Prostate gland (tissue), 2 donors: ENCODE measurements around the gene PALM.

ENCODE experiments used
- POLR2A ChIP-seq: fragments of 450-650 bp; IDR thresholded peaks from one replicate; pipeline ENCODE4 v1.6.1; 2016; ENCODE audit warnings: antibody characterized with exemption, mild to moderate bottlenecking
- POLR2AphosphoS5 ChIP-seq: sonication (generic); formaldehyde crosslinking; IDR thresholded peaks from one replicate; pipeline ENCODE4 v1.6.1; 2017; ENCODE audit warnings: antibody characterized with exemption
- TF ChIP-seq, protein P1 (sequence below), 4 experiments: fragments of 200-600 bp in 2 of 4; fragments of 450-650 bp in 2 of 4; sonication (generic) in 2 of 4; IDR thresholded peaks; 1 replicate in 3 of 4; 2 replicates in 1 of 4; pipeline ENCODE4 v1.5.1; 2016 to 2019; ENCODE audit warnings: antibody characterized with exemption in 4 of 4, mild to moderate bottlenecking in 2 of 4, moderate library complexity in 2 of 4

DNA sequence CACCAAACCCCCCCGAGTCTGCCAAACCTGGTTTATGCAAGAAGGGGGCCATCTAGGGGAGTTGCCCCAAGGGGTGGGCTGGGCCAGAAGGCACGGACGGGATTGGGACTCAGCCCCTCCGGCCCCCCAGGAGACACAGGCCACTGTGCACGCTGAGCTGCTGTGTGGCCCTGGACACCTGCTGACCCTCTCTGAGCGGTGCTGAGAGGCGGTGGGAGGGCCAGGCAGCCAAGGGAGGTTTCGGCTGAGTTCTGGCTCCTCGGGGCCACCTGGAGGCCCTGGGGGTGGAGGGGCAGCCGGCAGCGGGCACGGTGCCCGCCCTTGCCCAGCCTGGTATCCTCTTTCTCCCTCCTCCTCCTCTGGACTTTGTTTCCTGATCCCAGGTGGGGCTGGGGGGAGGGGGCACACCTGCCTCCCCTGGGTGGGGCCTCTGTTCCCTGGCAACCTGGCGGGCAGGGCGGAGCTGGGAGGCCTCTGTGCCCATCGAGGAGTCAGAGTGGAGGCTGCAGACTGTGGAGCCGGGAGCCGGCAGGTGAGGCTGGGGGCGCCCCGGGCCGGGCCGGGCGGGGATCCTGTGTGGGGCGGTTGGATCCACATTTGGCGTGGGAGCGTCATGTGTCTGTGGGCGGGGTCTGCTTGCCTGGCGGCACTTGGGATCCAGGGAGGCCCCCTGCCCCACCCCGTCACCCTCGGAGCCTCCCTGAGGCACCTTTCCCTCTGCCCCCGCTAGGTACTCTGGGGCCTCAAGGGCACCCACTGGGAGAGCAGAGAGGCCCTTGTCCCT is 42.1 kb downstream of the PALM start, which contains the start of gene MISP:
- TF ChIP-seq, protein P1, sequence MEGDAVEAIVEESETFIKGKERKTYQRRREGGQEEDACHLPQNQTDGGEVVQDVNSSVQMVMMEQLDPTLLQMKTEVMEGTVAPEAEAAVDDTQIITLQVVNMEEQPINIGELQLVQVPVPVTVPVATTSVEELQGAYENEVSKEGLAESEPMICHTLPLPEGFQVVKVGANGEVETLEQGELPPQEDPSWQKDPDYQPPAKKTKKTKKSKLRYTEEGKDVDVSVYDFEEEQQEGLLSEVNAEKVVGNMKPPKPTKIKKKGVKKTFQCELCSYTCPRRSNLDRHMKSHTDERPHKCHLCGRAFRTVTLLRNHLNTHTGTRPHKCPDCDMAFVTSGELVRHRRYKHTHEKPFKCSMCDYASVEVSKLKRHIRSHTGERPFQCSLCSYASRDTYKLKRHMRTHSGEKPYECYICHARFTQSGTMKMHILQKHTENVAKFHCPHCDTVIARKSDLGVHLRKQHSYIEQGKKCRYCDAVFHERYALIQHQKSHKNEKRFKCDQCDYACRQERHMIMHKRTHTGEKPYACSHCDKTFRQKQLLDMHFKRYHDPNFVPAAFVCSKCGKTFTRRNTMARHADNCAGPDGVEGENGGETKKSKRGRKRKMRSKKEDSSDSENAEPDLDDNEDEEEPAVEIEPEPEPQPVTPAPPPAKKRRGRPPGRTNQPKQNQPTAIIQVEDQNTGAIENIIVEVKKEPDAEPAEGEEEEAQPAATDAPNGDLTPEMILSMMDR (IDR thresholded peaks at IDR 0.05) = no peak
- TF ChIP-seq POLR2A (peak; percentile 64), POLR2AphosphoS5 (peak; percentile 37)
